NCI-H748 (cell line): Measurements from ENCODE around the gene GJB4.
A peak's percentile ranks its signal among the peaks of the same experiment; 100 is the strongest.
"Not testable (repeated sequence)": the region's sequence is repeated elsewhere in the genome, so short reads cannot be mapped to it uniquely, and the experiment has no call there.

Experiments
- DNase-seq: peaks from one replicate; lab custom pipeline; 2025; ENCODE audit not compliant: unreplicated experiment; lab: John Stamatoyannopoulos, UW

Gene GJB4

GRCh38 chr1:34759503-34760357 is at the start of gene GJB4:
GJB4 (plus strand) TSS chr1:34759740; CDS start chr1:34761255, 1,515 bp downstream.
- no peak for DNase-seq

GRCh38 chr1:34710812-34711211 is 48.7 kb upstream of the GJB4 start:
- peak; percentile 55 for DNase-seq

GRCh38 chr1:34711485-34711884 is 48.1 kb upstream of the GJB4 start:
- no peak for DNase-seq

- no peak for DNase-seq
Observed at GRCh38 chr1:34712007-34712688, 47.4 kb upstream of the GJB4 start.

GRCh38 chr1:34713443-34713842 is 46.1 kb upstream of the GJB4 start:
- DNase-seq: no peak

- DNase-seq: no peak
Observed at GRCh38 chr1:34714386-34714785, 45.2 kb upstream of the GJB4 start.

GRCh38 chr1:34715139-34715538 is 44.4 kb upstream of the GJB4 start:
- DNase-seq: no peak

- no peak for DNase-seq
Observed at GRCh38 chr1:34721241-34721640, 38.3 kb upstream of the GJB4 start.

GRCh38 chr1:34721646-34722355 is 37.7 kb upstream of the GJB4 start:
- DNase-seq: no peak

GRCh38 chr1:34726861-34727260 is 32.7 kb upstream of the GJB4 start:
- DNase-seq: no peak

GRCh38 chr1:34730485-34730884 is 29.1 kb upstream of the GJB4 start:
- DNase-seq: no peak

- not testable (repeated sequence) for DNase-seq
Observed at GRCh38 chr1:34732831-34733230, 26.7 kb upstream of the GJB4 start.

GRCh38 chr1:34736692-34737091 is 22.8 kb upstream of the GJB4 start:
- peak; percentile 55 for DNase-seq

GRCh38 chr1:34737236-34737635 is 22.3 kb upstream of the GJB4 start:
- DNase-seq: not testable (repeated sequence)

- DNase-seq: no peak
Observed at GRCh38 chr1:34739613-34740012, 19.9 kb upstream of the GJB4 start.

GRCh38 chr1:34740161-34740868 is 19.2 kb upstream of the GJB4 start:
- peak; percentile 21 for DNase-seq

- peak; percentile 60 for DNase-seq
Observed at GRCh38 chr1:34742667-34743270, 16.8 kb upstream of the GJB4 start.

GRCh38 chr1:34743775-34744174 is 15.8 kb upstream of the GJB4 start:
- no peak for DNase-seq

- DNase-seq: no peak
Observed at GRCh38 chr1:34744851-34745250, 14.7 kb upstream of the GJB4 start.

GRCh38 chr1:34745666-34746065 is 13.9 kb upstream of the GJB4 start:
- no peak for DNase-seq

- DNase-seq: no peak
Observed at GRCh38 chr1:34746101-34746500, 13.4 kb upstream of the GJB4 start.
